K562 (cell line): ENCODE data around the gene SYNCRIP. TPM values are rescaled to one million over a fixed set of nuclear protein-coding genes. Genes with fewer than 3 reads are reported as not detected.

Source experiments
- ADNP ChIP-seq: fragments of 200-800 bp; sonication (Bioruptor generic); IDR thresholded peaks from 2 replicates; pipeline ENCODE4 v1.6.1; 2016; ENCODE audit warnings: missing genetic modification characterization, missing compliant biosample characterization
- E2F3 ChIP-seq: fragments of 250-450 bp; sonication (Bioruptor Pico); IDR thresholded peaks from 2 replicates; pipeline ENCODE4 v1.4.0; 2020; ENCODE audit warnings: mild to moderate bottlenecking
- FOXJ2 ChIP-seq: fragments of 200-800 bp; sonication (Bioruptor generic); IDR thresholded peaks from 2 replicates; pipeline ENCODE4 v1.6.1; 2016; ENCODE audit warnings: missing genetic modification characterization, missing compliant biosample characterization
- HDAC1 ChIP-seq, 2 experiments: fragments of 450-650 bp; IDR thresholded peaks; 2 replicates each; pipeline ENCODE4 v1.6.1; 2016 to 2017; ENCODE audit warnings: inconsistent platforms in 1 of 2, mild to moderate bottlenecking in 1 of 2, moderate library complexity in 1 of 2
- ILF3 ChIP-seq: fragments of 450-650 bp; IDR thresholded peaks from 2 replicates; pipeline ENCODE4 v1.6.1; 2018; ENCODE audit warnings: antibody characterized with exemption, mild to moderate bottlenecking, moderate library complexity, borderline replicate concordance
- ILK ChIP-seq: fragments of 450-650 bp; IDR thresholded peaks from 2 replicates; pipeline ENCODE4 v1.6.1; 2016; ENCODE audit warnings: missing genetic modification characterization, low read depth, mild to moderate bottlenecking, missing compliant biosample characterization, moderate library complexity, borderline replicate concordance
- MBD1 ChIP-seq: fragments of 250-450 bp; sonication (Bioruptor Pico); IDR thresholded peaks from 2 replicates; pipeline ENCODE4 v1.8.0; 2022; ENCODE audit warnings: inconsistent platforms
- MTA1 ChIP-seq: fragments of 450-650 bp; IDR thresholded peaks from 2 replicates; pipeline ENCODE4 v1.6.1; 2017; ENCODE audit warnings: borderline replicate concordance
- MTF1 ChIP-seq: fragments of 250-450 bp; sonication (Bioruptor Pico); IDR thresholded peaks from 2 replicates; pipeline ENCODE4 v1.9.0; 2021; ENCODE audit warnings: moderate library complexity, mild to moderate bottlenecking, inconsistent platforms, borderline replicate concordance
- MXI1 ChIP-seq: IDR thresholded peaks from 2 replicates; pipeline ENCODE4 v1.6.1; 2011; ENCODE audit warnings: low read depth, mild to moderate bottlenecking, improper control_type of control experiment, low read length
- PTBP1 ChIP-seq: fragments of 200-400 bp; formaldehyde crosslinking; IDR thresholded peaks from 2 replicates; pipeline ENCODE4 v1.6.1; 2017; ENCODE audit warnings: low read depth, low read length
- PYGO2 ChIP-seq: fragments of 450-650 bp; IDR thresholded peaks from 2 replicates; pipeline ENCODE4 v1.6.1; 2016; ENCODE audit warnings: mild to moderate bottlenecking, missing genetic modification characterization, moderate library complexity, missing compliant biosample characterization
- RB1 ChIP-seq: fragments of 450-650 bp; IDR thresholded peaks from 2 replicates; pipeline ENCODE4 v1.6.1; 2017; ENCODE audit warnings: low read depth, mild to moderate bottlenecking
- RBM25 ChIP-seq: fragments of 200-400 bp; formaldehyde crosslinking; IDR thresholded peaks from 2 replicates; pipeline ENCODE4 v1.6.1; 2018; ENCODE audit warnings: low read length, low read depth, moderate library complexity; ENCODE audit not compliant: severe bottlenecking
- RFX7 ChIP-seq: fragments of 250-450 bp; sonication (Bioruptor Pico); IDR thresholded peaks from 2 replicates; pipeline ENCODE4 v1.5.1; 2021; ENCODE audit warnings: mild to moderate bottlenecking
- ZNF282 ChIP-seq: sonication (generic); formaldehyde crosslinking; IDR thresholded peaks from 2 replicates; pipeline ENCODE4 v1.8.1; 2023; ENCODE audit warnings: missing genetic modification reagents
- polyA plus RNA-seq, 8 experiments: library from polyadenylated mRNA; depleted of rRNA in 4 of 8; stranded (reverse) in 5 of 8; unstranded in 3 of 8; fragments of >200 nt; fragmentation: Nextera tagmentation in 2 of 8; fragmentation: Illumina TruSeq in 1 of 8; extraction: Ambion mirVana in 2 of 8; extraction: Trizol in 1 of 8; gene quantifications; 2 replicates each; pipeline versions ENCODE4 v1.2.1 to v1.2.3, GENCODE V29; 2011 to 2014; ENCODE audit warnings: inconsistent platforms in 1 of 8, missing spikeins in 1 of 8
- total RNA-seq, 7 experiments: library from RNA; depleted of rRNA in 6 of 7; stranded (reverse); fragments of >200 nt in 6 of 7; fragmentation: Illumina TruSeq in 2 of 7; extraction: Trizol in 2 of 7; gene quantifications; 2 replicates each; pipeline versions ENCODE4 v1.2.1 to v1.2.3, GENCODE V29; 2011 to 2021; ENCODE audit warnings: low replicate concordance in 1 of 7
- TF ChIP-seq, protein P1 (sequence below), 2 experiments: fragments of 450-650 bp; IDR thresholded peaks; 2 replicates each; pipeline ENCODE4 v1.6.1; 2016; ENCODE audit warnings: mild to moderate bottlenecking in 2 of 2, borderline replicate concordance in 1 of 2, low read depth in 1 of 2, moderate library complexity in 1 of 2
- TF ChIP-seq, protein P2 (sequence below): fragments of 250-450 bp; sonication (Bioruptor Pico); IDR thresholded peaks from 2 replicates; pipeline ENCODE4 v1.9.0; 2021; ENCODE audit warnings: mild to moderate bottlenecking

Gene SYNCRIP
- total and polyA plus RNA-seq, 9 of the 15 experiments (the other 6 are each of a cell fraction or from before 2014, with no cell fraction given): 46.5 to 295 (median 140) TPM

GRCh38 chr6:85593438-85594196 lies 49.1 kb downstream of the SYNCRIP start, which contains the start of gene SNX14 (continued):
- TF ChIP-seq ZNF282 (CRISPR knock-in tag): no peak
- TF ChIP-seq RB1: peak; percentile 15; the same call in 1 of the 2 replicates
- TF ChIP-seq MBD1 (CRISPR knock-in tag): no peak
- TF ChIP-seq MTF1: no peak
- TF ChIP-seq MTA1: no peak
- TF ChIP-seq, protein P1, sequence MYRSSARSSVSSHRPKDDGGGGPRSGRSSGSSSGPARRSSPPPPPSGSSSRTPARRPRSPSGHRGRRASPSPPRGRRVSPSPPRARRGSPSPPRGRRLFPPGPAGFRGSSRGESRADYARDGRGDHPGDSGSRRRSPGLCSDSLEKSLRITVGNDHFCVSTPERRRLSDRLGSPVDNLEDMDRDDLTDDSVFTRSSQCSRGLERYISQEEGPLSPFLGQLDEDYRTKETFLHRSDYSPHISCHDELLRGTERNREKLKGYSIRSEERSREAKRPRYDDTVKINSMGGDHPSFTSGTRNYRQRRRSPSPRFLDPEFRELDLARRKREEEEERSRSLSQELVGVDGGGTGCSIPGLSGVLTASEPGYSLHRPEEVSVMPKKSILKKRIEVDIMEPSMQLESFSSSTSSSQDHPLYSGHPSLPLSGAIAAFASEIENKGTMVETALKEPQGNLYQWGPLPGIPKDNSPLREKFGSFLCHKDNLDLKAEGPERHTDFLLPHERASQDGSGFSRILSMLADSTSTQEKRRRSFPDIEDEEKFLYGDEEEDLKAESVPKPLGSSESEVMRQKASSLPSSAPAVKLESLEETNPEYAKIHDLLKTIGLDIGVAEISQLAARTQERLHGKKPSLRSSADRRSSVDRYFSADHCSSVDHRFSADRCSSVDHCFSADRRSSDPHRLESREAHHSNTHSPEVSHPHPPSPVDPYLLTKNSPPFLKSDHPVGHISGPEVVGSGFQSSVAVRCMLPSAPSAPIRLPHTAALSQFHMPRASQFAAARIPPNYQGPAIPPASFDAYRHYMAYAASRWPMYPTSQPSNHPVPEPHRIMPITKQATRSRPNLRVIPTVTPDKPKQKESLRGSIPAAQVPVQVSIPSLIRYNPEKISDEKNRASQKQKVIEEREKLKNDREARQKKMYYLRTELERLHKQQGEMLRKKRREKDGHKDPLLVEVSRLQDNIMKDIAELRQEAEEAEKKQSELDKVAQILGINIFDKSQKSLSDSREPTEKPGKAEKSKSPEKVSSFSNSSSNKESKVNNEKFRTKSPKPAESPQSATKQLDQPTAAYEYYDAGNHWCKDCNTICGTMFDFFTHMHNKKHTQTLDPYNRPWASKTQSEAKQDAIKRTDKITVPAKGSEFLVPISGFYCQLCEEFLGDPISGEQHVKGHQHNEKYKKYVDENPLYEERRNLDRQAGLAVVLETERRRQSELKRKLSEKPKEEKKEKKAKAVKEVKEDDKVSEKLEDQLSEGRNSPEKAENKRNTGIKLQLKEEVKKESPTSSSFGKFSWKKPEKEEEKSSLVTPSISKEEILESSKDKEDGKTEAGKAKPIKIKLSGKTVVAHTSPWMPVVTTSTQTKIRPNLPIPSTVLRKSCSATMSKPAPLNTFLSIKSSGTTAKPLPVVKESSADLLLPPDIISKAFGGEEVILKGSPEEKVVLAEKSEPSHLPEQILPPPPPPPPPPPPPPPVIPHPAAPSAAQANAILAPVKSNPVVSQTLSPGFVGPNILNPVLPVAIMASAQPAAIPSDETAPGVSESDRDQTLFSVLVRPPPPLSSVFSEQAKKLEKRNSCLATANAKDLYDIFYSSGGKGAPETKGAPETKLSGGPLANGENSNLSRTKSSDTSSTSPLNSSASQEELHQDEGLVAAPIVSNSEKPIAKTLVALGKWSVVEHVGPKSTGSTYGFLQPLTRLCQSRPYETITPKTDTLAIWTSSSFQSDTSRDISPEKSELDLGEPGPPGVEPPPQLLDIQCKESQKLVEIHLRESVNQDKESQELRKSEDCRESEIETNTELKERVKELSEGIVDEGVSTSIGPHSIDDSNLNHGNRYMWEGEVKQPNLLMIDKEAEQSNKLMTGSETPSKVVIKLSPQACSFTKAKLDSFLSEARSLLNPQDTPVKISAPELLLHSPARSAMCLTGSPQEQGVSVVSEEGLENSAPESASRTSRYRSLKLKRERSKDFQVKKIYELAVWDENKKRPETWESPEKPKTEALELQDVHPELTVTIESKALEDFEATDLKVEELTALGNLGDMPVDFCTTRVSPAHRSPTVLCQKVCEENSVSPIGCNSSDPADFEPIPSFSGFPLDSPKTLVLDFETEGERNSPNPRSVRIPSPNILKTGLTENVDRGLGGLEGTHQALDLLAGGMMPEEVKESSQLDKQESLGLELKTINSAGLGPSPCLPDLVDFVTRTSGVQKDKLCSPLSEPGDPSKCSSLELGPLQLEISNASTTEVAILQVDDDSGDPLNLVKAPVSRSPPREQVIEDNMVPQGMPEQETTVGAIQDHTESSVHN (IDR thresholded peaks at IDR 0.05; ENCODE audit: borderline replicate concordance in 1 of 2, low read depth in 1 of 2): no peak
- no peak for TF ChIP-seq PYGO2 (tag)
- TF ChIP-seq ADNP: no peak
- TF ChIP-seq PTBP1: no peak
- TF ChIP-seq, protein P2, sequence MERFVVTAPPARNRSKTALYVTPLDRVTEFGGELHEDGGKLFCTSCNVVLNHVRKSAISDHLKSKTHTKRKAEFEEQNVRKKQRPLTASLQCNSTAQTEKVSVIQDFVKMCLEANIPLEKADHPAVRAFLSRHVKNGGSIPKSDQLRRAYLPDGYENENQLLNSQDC (CRISPR knock-in tag): 0 out of 2 replicates have a peak, but pooled peaks have one; percentile 9
- no peak for TF ChIP-seq RBM25
- TF ChIP-seq ILK (tag): no peak
- TF ChIP-seq RFX7 (CRISPR knock-in tag): no peak
- TF ChIP-seq E2F3 (CRISPR knock-in tag): no peak
- TF ChIP-seq ILF3: no peak
- 0 out of 4 replicates have a peak, but pooled peaks of 1 of the 2 experiments have one; percentile 17 for TF ChIP-seq HDAC1 (IDR thresholded peaks at IDR 0.05)
- peak; percentile 46; the same call in 1 of the 2 replicates for TF ChIP-seq FOXJ2 (tag)
- TF ChIP-seq MXI1: 0 out of 2 replicates have a peak, but pooled peaks have one; percentile 14
